Activated T-helper 1 cell treated with anti-CD3 and anti-CD28 coated beads, Interleukin-12 subunit alpha, Interleukin-12 subunit beta, Interleukin-2, Interleukin-4 antibody, amounts not matched to agents 30 ng/mL and 10 ng/mL and 1 ng/mL, durations not matched to agents 14 hours and 24 hours and 36 hours (primary cell): Measurements from ENCODE around the gene FCSK. TPM values are rescaled to one million over a fixed set of nuclear protein-coding genes. Genes with fewer than 3 reads are reported as not detected.

Experiments
- total RNA-seq: library from RNA; stranded (reverse); gene quantifications from 2 replicates; pipeline ENCODE4 v1.2.3, GENCODE V29; 2022

The FCSK gene
- total RNA-seq, 1 donor from 2014 or later, result 21.0 TPM

Other genes with a start within 250 kb of the FCSK start
- 40.5 and 42.1 TPM in 2 replicates for gene EXOSC6, start 202.7 kb upstream of the FCSK start, total RNA-seq
- 109 and 111 TPM in 2 replicates for gene AARS1, start 165.1 kb upstream of the FCSK start, total RNA-seq
- 28.0 and 31.2 TPM in 2 replicates for gene DDX19B, start 155.4 kb upstream of the FCSK start, total RNA-seq
- gene DDX19A, start 107.7 kb upstream of the FCSK start, total RNA-seq, result 66.6 and 70.3 TPM in 2 replicates
- gene ST3GAL2, start 15.5 kb upstream of the FCSK start, total RNA-seq, result 35.6 and 37.7 TPM in 2 replicates
- 42.5 and 44.1 TPM in 2 replicates for gene COG4, start 69.0 kb downstream of the FCSK start, total RNA-seq
- 532 and 545 TPM in 2 replicates for gene SF3B3, start 69.2 kb downstream of the FCSK start, total RNA-seq
- not detected in 2 replicates for gene IL34, start 192.0 kb downstream of the FCSK start, total RNA-seq
- 2.0 and 3.5 TPM in 2 replicates for gene MTSS2, start 231.5 kb downstream of the FCSK start, total RNA-seq